ENCODE results near the gene ZC3H10. TPM values are rescaled to one million over a fixed set of nuclear protein-coding genes. Genes with fewer than 3 reads are reported as not detected.

ZC3H10 gene
- total and polyA plus RNA-seq, 10 donors: 1.5 to 13.6 (median 8.9) TPM

DNA sequence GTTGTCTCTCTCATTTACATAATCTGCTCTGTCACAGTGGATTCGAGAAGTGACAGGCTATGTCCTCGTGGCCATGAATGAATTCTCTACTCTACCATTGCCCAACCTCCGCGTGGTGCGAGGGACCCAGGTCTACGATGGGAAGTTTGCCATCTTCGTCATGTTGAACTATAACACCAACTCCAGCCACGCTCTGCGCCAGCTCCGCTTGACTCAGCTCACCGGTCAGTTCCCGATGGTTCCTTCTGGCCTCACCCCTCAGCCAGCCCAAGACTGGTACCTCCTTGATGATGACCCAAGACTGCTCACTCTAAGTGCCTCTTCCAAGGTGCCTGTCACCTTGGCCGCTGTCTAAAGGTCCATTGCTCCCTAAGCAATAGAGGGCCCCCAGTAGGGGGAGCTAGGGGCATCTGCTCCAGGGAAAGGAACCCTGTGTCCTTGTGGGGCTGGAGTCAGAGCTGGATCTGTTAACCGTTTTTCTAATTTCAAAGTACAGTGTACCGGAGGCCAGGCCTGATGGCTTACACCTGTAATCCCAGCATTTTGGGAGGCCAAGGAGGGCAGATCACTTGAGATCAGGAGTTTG, 33.0 kb upstream of the ZC3H10 start:
- DNase-seq: no peak
- Histone ChIP-seq H3K36me3 (no peaks in the 10 kb centered on the region), H3K4me3 (no peak overlapping the region), H3K27me3 (replicated peaks in 1 of 7) (peaks cover 0 to 30% (median 12%) of the 10 kb centered on the region in 7 donors), H3K9me3 (no peaks in the 10 kb centered on the region), H3K4me1 (peaks cover 2 to 9% (median 7%) of the 10 kb centered on the region in 6 donors), H3K27ac (no peak overlapping the region)
- intact Hi-C loops (cut with DNase I; ENCODE audit: low total_unique reads): no loop called here
- WGBS, 5 donors: 84 to 88% (median 86%) methylated on average over 15 of the region's 15 CpGs
- peak in 4 of 11 experiments; percentile 10 to 34 (median 18) for TF ChIP-seq CTCF (IDR thresholded peaks at IDR 0.05 in 8 of 11, conservative IDR thresholded peaks at IDR 0.05 in 3 of 11)
- no peak for TF ChIP-seq POLR2AphosphoS5 (IDR thresholded peaks at IDR 0.05)

- H3K9me3 ChIP-seq: no peaks in the 10 kb centered on the region
Measured at GRCh38 chr12:56086096-56086495, 32.0 kb upstream of the ZC3H10 start.

DNA sequence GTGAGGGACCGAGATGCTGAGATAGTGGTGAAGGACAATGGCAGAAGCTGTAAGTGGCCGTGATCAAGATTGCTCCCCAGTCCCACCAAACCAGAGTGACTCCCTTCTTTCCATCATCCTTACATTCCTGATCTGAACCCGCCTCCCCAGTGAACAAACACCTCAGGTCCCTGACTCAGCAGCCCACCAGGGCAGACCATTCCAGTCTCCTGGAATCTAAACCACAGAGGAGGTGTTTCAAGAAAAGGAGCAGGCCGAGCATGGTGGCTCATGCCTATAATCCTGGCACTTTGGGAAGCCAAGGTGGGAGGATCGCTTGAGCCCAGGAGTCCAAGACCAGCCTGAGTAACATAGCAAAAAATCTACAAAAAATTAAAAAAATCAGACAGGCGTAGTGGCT, 31.5 kb upstream of the ZC3H10 start:
- no peak for DNase-seq
- H3K27ac ChIP-seq: no peak overlapping the region
- intact Hi-C loops (cut with DNase I; ENCODE audit: low total_unique reads): no loop called here
- whole genome bisulfite sequencing, 5 donors: 83 to 92% (median 87%) methylated on average over 5 to 6 of the region's 6 CpGs
- H3K4me3 ChIP-seq: no peak overlapping the region
- H3K4me1 ChIP-seq: no peaks in the 10 kb centered on the region
- TF ChIP-seq CTCF (IDR thresholded peaks at IDR 0.05 in 8 of 11, conservative IDR thresholded peaks at IDR 0.05 in 3 of 11): no peak
- no peak for TF ChIP-seq POLR2AphosphoS5 (IDR thresholded peaks at IDR 0.05)
- TF ChIP-seq POLR2A (IDR thresholded peaks at IDR 0.05): no peak
- no peaks in the 10 kb centered on the region for H3K9me3 ChIP-seq
- H3K27me3 ChIP-seq (replicated peaks in 1 of 7): peaks cover 0 to 15% (median 0%) of the 10 kb centered on the region in 7 donors
- H3K36me3 ChIP-seq: no peaks in the 10 kb centered on the region

More at GRCh38 chr12:56086096-56086495, 32.0 kb upstream of the ZC3H10 start:
- H3K4me1 ChIP-seq: no peaks in the 10 kb centered on the region
- TF ChIP-seq CTCF (IDR thresholded peaks at IDR 0.05 in 8 of 11, conservative IDR thresholded peaks at IDR 0.05 in 3 of 11) (no peak), POLR2A (IDR thresholded peaks at IDR 0.05) (no peak), POLR2AphosphoS5 (IDR thresholded peaks at IDR 0.05) (no peak)
- no peak overlapping the region for H3K4me3 ChIP-seq
- WGBS, 5 donors: 88 to 100% (median 96%) methylated on average over 3 of the region's 3 CpGs
- intact Hi-C loops (cut with DNase I; ENCODE audit: low total_unique reads): no loop called here
- no peaks in the 10 kb centered on the region for H3K36me3 ChIP-seq
- no peak for DNase-seq
- H3K27me3 ChIP-seq (replicated peaks in 1 of 7): peaks cover 0 to 20% (median 1%) of the 10 kb centered on the region in 7 donors
- H3K27ac ChIP-seq: no peak overlapping the region

DNA sequence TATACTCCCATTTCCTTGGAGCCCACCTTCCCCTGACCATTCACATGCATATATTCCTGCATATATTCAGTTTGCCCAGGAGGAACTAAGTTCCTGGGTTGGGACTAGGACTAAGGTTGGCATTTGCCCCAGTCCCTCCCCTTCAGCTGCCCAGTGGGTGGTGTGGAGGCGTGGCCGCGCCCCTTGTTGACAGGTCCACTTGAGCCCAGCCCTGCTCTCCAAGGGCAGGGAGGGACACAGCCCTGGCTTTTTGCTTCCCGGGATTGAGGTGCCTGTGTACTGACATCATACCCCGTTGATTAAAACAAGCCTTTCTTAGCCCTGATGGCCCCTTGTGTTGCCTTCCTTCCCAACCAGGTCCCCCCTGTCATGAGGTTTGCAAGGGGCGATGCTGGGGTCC, 30.8 kb upstream of the ZC3H10 start:
- 63 to 91% (median 86%) methylated on average over 6 of the region's 6 CpGs for WGBS, 5 donors
- H3K36me3 ChIP-seq: no peaks in the 10 kb centered on the region
- no peaks in the 10 kb centered on the region for H3K9me3 ChIP-seq
- no peak overlapping the region for H3K27ac ChIP-seq
- no peak for DNase-seq
- H3K4me3 ChIP-seq: no peak overlapping the region
- intact Hi-C loops (cut with DNase I; ENCODE audit: low total_unique reads): no loop called here
- H3K4me1 ChIP-seq: no peaks in the 10 kb centered on the region
- TF ChIP-seq POLR2A (IDR thresholded peaks at IDR 0.05) (no peak), CTCF (IDR thresholded peaks at IDR 0.05 in 8 of 11, conservative IDR thresholded peaks at IDR 0.05 in 3 of 11) (no peak), POLR2AphosphoS5 (IDR thresholded peaks at IDR 0.05) (peak in 1 of 3 donors; percentile 17)
- peaks cover 0 to 9% (median 0%) of the 10 kb centered on the region in 7 donors for H3K27me3 ChIP-seq (replicated peaks in 1 of 7)
